Neural cell (in vitro differentiated cells): ENCODE results near the gene HDAC9. TPM values are rescaled to one million over a fixed set of nuclear protein-coding genes. Genes with fewer than 3 reads are reported as not detected.

Experiments
- H2AFZ ChIP-seq: fragments of 200-600, 300-800 bp; sonication (generic), shearing (Covaris generic); 2 replicates; pipeline ENCODE4 v1.6.0; 2014; ENCODE audit warnings: low read depth, mild to moderate bottlenecking, antibody characterized with exemption, low read length, moderate library complexity
- H3F3A ChIP-seq: fragments of 200-600 bp; shearing (Covaris generic); 2 replicates; pipeline ENCODE4 v1.6.1; 2016; ENCODE audit warnings: mild to moderate bottlenecking, moderate library complexity, mixed read lengths, antibody characterized with exemption, low read length; ENCODE audit not compliant: insufficient read depth, poor library complexity, severe bottlenecking
- H3K27ac ChIP-seq: fragments of 200-600, 300-800 bp; sonication (generic), shearing (Covaris generic); 2 replicates; pipeline ENCODE4 v1.5.1; 2014; ENCODE audit warnings: mild to moderate bottlenecking, low read length, moderate library complexity
- H3K27me3 ChIP-seq: fragments of 300-800, 200-600 bp; sonication (generic), shearing (Covaris generic); 2 replicates; pipeline ENCODE4 v1.6.0; 2014; ENCODE audit warnings: mild to moderate bottlenecking, low read depth, low read length, moderate library complexity; ENCODE audit not compliant: insufficient read depth
- H3K36me3 ChIP-seq: fragments of 300-800, 200-600 bp; sonication (generic), shearing (Covaris generic); 2 replicates; pipeline ENCODE4 v1.5.1; 2014; ENCODE audit warnings: mild to moderate bottlenecking, antibody characterized with exemption, low read length, moderate library complexity; ENCODE audit not compliant: insufficient read depth
- H3K4me2 ChIP-seq: fragments of 300-800, 200-600 bp; sonication (generic), shearing (Covaris generic); 2 replicates; pipeline ENCODE4 v1.6.0; 2014; ENCODE audit warnings: mild to moderate bottlenecking, low read length
- H3K4me3 ChIP-seq: fragments of 300-800, 200-600 bp; sonication (generic), shearing (Covaris generic); 2 replicates; pipeline ENCODE4 v1.5.1; 2014; ENCODE audit warnings: mild to moderate bottlenecking, low read length, moderate library complexity
- H3K79me2 ChIP-seq: fragments of 200-600 bp; shearing (Covaris generic); replicated peaks from 2 replicates; pipeline ENCODE4 v1.6.0; 2014; ENCODE audit warnings: mild to moderate bottlenecking, low read length, moderate library complexity; ENCODE audit not compliant: insufficient read depth
- H3K9ac ChIP-seq: fragments of 300-800, 200-600 bp; sonication (generic), shearing (Covaris generic); 2 replicates; pipeline ENCODE4 v1.6.1; 2016; ENCODE audit warnings: mild to moderate bottlenecking, low read length, mixed read lengths
- H3K9me2 ChIP-seq: fragments of 200-600 bp; shearing (Covaris generic); 2 replicates; pipeline ENCODE4 v1.6.1; 2016; ENCODE audit warnings: mild to moderate bottlenecking, low read length, mixed read lengths; ENCODE audit not compliant: insufficient read depth
- H3K9me3 ChIP-seq: fragments of 200-600, 300-800 bp; sonication (generic), shearing (Covaris generic); 2 replicates; pipeline ENCODE4 v1.6.1; 2016; ENCODE audit warnings: mild to moderate bottlenecking, mixed run types, low read length, moderate library complexity, mixed read lengths
- H4K20me1 ChIP-seq: fragments of 200-600 bp; shearing (Covaris generic); 2 replicates; pipeline ENCODE4 v1.6.1; 2016; ENCODE audit warnings: mild to moderate bottlenecking, mixed run types; ENCODE audit not compliant: insufficient read depth
- EP300 ChIP-seq: fragments of 450-650 bp; conservative IDR thresholded peaks from 2 replicates; pipeline ENCODE4 v1.6.1; 2014; ENCODE audit warnings: antibody characterized with exemption, mild to moderate bottlenecking, moderate library complexity; ENCODE audit not compliant: poor library complexity, severe bottlenecking
- EZH2 ChIP-seq: fragments of 200-600, 300-800 bp; shearing (Covaris generic), sonication (generic); IDR thresholded peaks from 2 replicates; pipeline ENCODE4 v1.6.1; 2014; ENCODE audit warnings: antibody characterized with exemption, low read length, borderline replicate concordance, mild to moderate bottlenecking; ENCODE audit not compliant: insufficient read depth, poor library complexity, severe bottlenecking
- MXI1 ChIP-seq: fragments of 450-650 bp; conservative IDR thresholded peaks from 2 replicates; pipeline ENCODE4 v1.6.1; 2014; ENCODE audit warnings: antibody characterized with exemption, mild to moderate bottlenecking; ENCODE audit not compliant: poor library complexity, severe bottlenecking
- POLR2AphosphoS5 ChIP-seq: IDR thresholded peaks from 2 replicates; pipeline ENCODE4 v1.6.1; 2012
- RAD21 ChIP-seq: fragments of 450-650 bp; conservative IDR thresholded peaks from 2 replicates; pipeline ENCODE4 v1.6.1; 2014; ENCODE audit warnings: antibody characterized with exemption, mild to moderate bottlenecking, moderate library complexity
- SMC3 ChIP-seq: fragments of 450-650 bp; conservative IDR thresholded peaks from 2 replicates; pipeline ENCODE4 v1.6.1; 2014; ENCODE audit warnings: antibody characterized with exemption, mild to moderate bottlenecking, moderate library complexity; ENCODE audit not compliant: poor library complexity
- TAF1 ChIP-seq: IDR thresholded peaks from 2 replicates; pipeline ENCODE4 v1.6.1; 2012; ENCODE audit warnings: low read depth
- polyA plus RNA-seq: library from polyadenylated mRNA; depleted of rRNA; stranded (reverse); fragments of >200 nt; gene quantifications from 2 replicates; pipeline ENCODE4 v1.2.3, GENCODE V29; 2014
- TF ChIP-seq, protein P1 (sequence below): fragments of 450-650 bp; IDR thresholded peaks from 2 replicates; pipeline ENCODE4 v1.5.1; 2014; ENCODE audit warnings: antibody characterized with exemption, mild to moderate bottlenecking, moderate library complexity; ENCODE audit not compliant: poor library complexity, severe bottlenecking
- TF ChIP-seq, protein P2 (sequence below): IDR thresholded peaks from 2 replicates; pipeline ENCODE4 v1.6.1; 2012; ENCODE audit warnings: borderline replicate concordance

The HDAC9 gene
- polyA plus RNA-seq, 1 donor from 2014 or later, result 15.9 TPM

DNA sequence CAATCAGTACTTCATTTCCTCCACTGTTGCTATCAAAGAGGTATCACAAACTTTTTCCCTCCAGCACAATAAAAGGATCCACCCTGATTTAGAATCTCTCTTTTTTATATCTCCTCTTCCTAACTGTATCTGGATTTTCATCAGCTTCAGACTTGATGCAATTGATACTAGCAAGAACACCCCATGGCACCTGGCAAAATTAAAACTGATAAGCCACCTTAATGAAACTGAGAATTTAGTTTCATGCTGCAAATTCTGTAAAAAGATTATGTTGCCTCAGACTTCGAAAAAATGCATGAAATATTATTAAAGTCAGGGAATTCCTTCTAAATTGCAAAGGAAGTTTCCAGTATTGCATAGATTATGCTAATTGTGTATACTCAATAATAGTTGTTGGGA lies 277.0 kb downstream of the HDAC9 start:
- no peak overlapping the region for H3K4me2 ChIP-seq
- no peaks in the 10 kb centered on the region for H3K79me2 ChIP-seq
- H4K20me1 ChIP-seq, result no peaks in the 10 kb centered on the region
- H3K4me3 ChIP-seq, result no peak overlapping the region
- H3K27me3 ChIP-seq, result no peaks in the 10 kb centered on the region
- no peak overlapping the region for H2AFZ ChIP-seq
- no peaks in the 10 kb centered on the region for H3K36me3 ChIP-seq
- H3F3A ChIP-seq, result no peaks in the 10 kb centered on the region
- TF ChIP-seq EP300 (no peak), POLR2AphosphoS5 (no peak), SMC3 (no peak), RAD21 (no peak), EZH2 (no peak), TAF1 (no peak), MXI1 (no peak)
- TF ChIP-seq, protein P1, sequence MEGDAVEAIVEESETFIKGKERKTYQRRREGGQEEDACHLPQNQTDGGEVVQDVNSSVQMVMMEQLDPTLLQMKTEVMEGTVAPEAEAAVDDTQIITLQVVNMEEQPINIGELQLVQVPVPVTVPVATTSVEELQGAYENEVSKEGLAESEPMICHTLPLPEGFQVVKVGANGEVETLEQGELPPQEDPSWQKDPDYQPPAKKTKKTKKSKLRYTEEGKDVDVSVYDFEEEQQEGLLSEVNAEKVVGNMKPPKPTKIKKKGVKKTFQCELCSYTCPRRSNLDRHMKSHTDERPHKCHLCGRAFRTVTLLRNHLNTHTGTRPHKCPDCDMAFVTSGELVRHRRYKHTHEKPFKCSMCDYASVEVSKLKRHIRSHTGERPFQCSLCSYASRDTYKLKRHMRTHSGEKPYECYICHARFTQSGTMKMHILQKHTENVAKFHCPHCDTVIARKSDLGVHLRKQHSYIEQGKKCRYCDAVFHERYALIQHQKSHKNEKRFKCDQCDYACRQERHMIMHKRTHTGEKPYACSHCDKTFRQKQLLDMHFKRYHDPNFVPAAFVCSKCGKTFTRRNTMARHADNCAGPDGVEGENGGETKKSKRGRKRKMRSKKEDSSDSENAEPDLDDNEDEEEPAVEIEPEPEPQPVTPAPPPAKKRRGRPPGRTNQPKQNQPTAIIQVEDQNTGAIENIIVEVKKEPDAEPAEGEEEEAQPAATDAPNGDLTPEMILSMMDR, result no peak
- TF ChIP-seq, protein P2, sequence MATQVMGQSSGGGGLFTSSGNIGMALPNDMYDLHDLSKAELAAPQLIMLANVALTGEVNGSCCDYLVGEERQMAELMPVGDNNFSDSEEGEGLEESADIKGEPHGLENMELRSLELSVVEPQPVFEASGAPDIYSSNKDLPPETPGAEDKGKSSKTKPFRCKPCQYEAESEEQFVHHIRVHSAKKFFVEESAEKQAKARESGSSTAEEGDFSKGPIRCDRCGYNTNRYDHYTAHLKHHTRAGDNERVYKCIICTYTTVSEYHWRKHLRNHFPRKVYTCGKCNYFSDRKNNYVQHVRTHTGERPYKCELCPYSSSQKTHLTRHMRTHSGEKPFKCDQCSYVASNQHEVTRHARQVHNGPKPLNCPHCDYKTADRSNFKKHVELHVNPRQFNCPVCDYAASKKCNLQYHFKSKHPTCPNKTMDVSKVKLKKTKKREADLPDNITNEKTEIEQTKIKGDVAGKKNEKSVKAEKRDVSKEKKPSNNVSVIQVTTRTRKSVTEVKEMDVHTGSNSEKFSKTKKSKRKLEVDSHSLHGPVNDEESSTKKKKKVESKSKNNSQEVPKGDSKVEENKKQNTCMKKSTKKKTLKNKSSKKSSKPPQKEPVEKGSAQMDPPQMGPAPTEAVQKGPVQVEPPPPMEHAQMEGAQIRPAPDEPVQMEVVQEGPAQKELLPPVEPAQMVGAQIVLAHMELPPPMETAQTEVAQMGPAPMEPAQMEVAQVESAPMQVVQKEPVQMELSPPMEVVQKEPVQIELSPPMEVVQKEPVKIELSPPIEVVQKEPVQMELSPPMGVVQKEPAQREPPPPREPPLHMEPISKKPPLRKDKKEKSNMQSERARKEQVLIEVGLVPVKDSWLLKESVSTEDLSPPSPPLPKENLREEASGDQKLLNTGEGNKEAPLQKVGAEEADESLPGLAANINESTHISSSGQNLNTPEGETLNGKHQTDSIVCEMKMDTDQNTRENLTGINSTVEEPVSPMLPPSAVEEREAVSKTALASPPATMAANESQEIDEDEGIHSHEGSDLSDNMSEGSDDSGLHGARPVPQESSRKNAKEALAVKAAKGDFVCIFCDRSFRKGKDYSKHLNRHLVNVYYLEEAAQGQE, result no peak
- no peaks in the 10 kb centered on the region for H3K9me3 ChIP-seq
- H3K27ac ChIP-seq, result no peak overlapping the region
- H3K9me2 ChIP-seq, result no peaks in the 10 kb centered on the region
- H3K9ac ChIP-seq, result no peak overlapping the region

DNA sequence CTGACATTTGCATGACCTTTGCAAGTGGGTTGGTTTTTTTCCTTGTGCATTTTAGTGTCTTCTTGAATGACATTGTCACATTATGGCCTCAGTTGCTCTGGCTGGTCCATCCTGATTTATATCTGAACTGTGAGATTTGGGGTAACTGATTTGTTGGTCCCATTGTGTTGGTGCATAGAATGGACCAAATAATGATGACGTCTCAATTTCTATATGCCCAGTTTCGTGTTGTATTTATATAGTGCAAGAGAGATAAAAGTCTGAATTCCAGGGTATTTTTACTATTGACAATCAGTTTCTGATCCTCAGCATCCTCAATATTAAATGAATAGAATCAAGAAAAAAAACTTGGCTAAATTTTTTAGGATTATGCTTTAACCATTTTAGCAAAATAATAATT lies 281.8 kb downstream of the HDAC9 start:
- Histone ChIP-seq H3K9ac (no peak overlapping the region), H3K27me3 (no peaks in the 10 kb centered on the region), H4K20me1 (no peaks in the 10 kb centered on the region), H3K27ac (no peak overlapping the region), H3K4me2 (no peak overlapping the region), H3K4me3 (no peak overlapping the region), H3K79me2 (no peaks in the 10 kb centered on the region), H2AFZ (no peak overlapping the region), H3F3A (no peaks in the 10 kb centered on the region), H3K9me3 (no peaks in the 10 kb centered on the region), H3K36me3 (no peaks in the 10 kb centered on the region), H3K9me2 (no peaks in the 10 kb centered on the region)
- no peak for TF ChIP-seq TAF1
- TF ChIP-seq SMC3, result no peak
- no peak for TF ChIP-seq EZH2
- TF ChIP-seq RAD21, result no peak
- no peak for TF ChIP-seq POLR2AphosphoS5
- TF ChIP-seq, protein P2, result no peak
- no peak for TF ChIP-seq MXI1
- TF ChIP-seq EP300, result no peak
- TF ChIP-seq, protein P1, result no peak
